H1 (cell line): Measurements from ENCODE around the gene TTLL9. TPM values are rescaled to one million over a fixed set of nuclear protein-coding genes. Genes with fewer than 3 reads are reported as not detected.

ENCODE experiments used
- CTCF ChIA-PET: fragments of 300-600 bp; sonication (Branson Sonifier 250); formaldehyde crosslinking; loops from one replicate; lab custom pipeline; 2021; ENCODE audit not compliant: partially characterized antibody; lab: Charles Lee
- POLR2A ChIA-PET: fragments of 300-600 bp; sonication (Branson Sonifier 250); formaldehyde crosslinking; loops from one replicate; lab custom pipeline; 2021; ENCODE audit warnings: inconsistent platforms; ENCODE audit not compliant: partially characterized antibody; lab: Charles Lee
- DNase-seq, 2 experiments: peaks; one replicate each; pipeline versions ENCODE4 v3.0.0 to v3.0.0-alpha.2; 2010 to 2022; ENCODE audit warnings: low spot score in 2 of 2, low read depth in 1 of 2, mixed read lengths in 1 of 2
- FAIRE-seq: peaks from 2 replicates; lab custom pipeline; 2011; peaks lifted over from hg19 to GRCh38; lab: Jason Lieb, UNC
- H2AFZ ChIP-seq: 2 replicates; pipeline ENCODE4 v1.8.1; 2012; ENCODE audit warnings: low read length, inconsistent platforms
- H2AK5ac ChIP-seq: 2 replicates; pipeline ENCODE4 v1.6.1; 2013; ENCODE audit warnings: low read depth, low read length
- H2BK120ac ChIP-seq: replicated peaks from 2 replicates; pipeline ENCODE3; 2013; ENCODE audit warnings: low read depth, low read length, inconsistent platforms
- H2BK12ac ChIP-seq: 2 replicates; pipeline ENCODE4 v1.6.1; 2013; ENCODE audit warnings: low read depth, low read length
- H2BK15ac ChIP-seq: 2 replicates; pipeline ENCODE4 v1.6.1; 2013; ENCODE audit warnings: low read length
- H2BK20ac ChIP-seq: 2 replicates; pipeline ENCODE4 v1.6.1; 2013; ENCODE audit warnings: low read length
- H2BK5ac ChIP-seq: 2 replicates; pipeline ENCODE4 v1.6.1; 2013; ENCODE audit warnings: low read depth, low read length
- H3K14ac ChIP-seq: 2 replicates; pipeline ENCODE4 v1.6.1; 2013; ENCODE audit warnings: inconsistent platforms; ENCODE audit not compliant: insufficient read length
- H3K18ac ChIP-seq: 2 replicates; pipeline ENCODE4 v1.6.1; 2013; ENCODE audit warnings: low read length; ENCODE audit errors: extremely low read depth
- H3K23ac ChIP-seq: 2 replicates; pipeline ENCODE4 v1.6.1; 2013; ENCODE audit warnings: inconsistent platforms; ENCODE audit not compliant: insufficient read length
- H3K23me2 ChIP-seq: 2 replicates; pipeline ENCODE4 v1.6.1; 2013; ENCODE audit warnings: low read depth, low read length
- H3K27ac ChIP-seq: 2 replicates; pipeline ENCODE4 v1.6.1; 2011; ENCODE audit warnings: low read depth, low read length, inconsistent platforms
- H3K27me3 ChIP-seq, 4 experiments: replicated peaks in 1 of 4; 1 replicate in 1 of 4; 2 replicates in 3 of 4; pipeline versions ENCODE4 v1.6.1 to v1.8.1; 2011 to 2013; ENCODE audit warnings: low read length in 3 of 4, mild to moderate bottlenecking in 3 of 4, inconsistent platforms in 2 of 4, mixed read lengths in 2 of 4, moderate library complexity in 1 of 4; ENCODE audit not compliant: control insufficient read depth in 3 of 4, insufficient read depth in 3 of 4; ENCODE audit errors: extremely low read depth in 1 of 4
- H3K36me3 ChIP-seq, 4 experiments: 2 replicates each; pipeline versions ENCODE4 v1.6.1 to v1.8.1; 2011 to 2013; ENCODE audit warnings: mild to moderate bottlenecking in 4 of 4, low read length in 3 of 4, moderate library complexity in 2 of 4, control low read depth in 1 of 4, inconsistent platforms in 1 of 4; ENCODE audit not compliant: insufficient read depth in 4 of 4, control insufficient read depth in 2 of 4
- H3K4ac ChIP-seq: replicated peaks from 2 replicates; pipeline ENCODE3; 2013; ENCODE audit warnings: low read length, low read depth, mixed read lengths, inconsistent platforms; ENCODE audit not compliant: insufficient read length
- H3K4me1 ChIP-seq, 4 experiments: replicated peaks in 1 of 4; 1 replicate in 1 of 4; 2 replicates in 3 of 4; pipeline versions ENCODE4 v1.6.1 to v1.8.1; 2011 to 2013; ENCODE audit warnings: low read length in 3 of 4, inconsistent platforms in 2 of 4, mixed read lengths in 1 of 4; ENCODE audit not compliant: insufficient read depth in 4 of 4, control insufficient read depth in 3 of 4
- H3K4me2 ChIP-seq, 2 experiments: 2 replicates each; pipeline versions ENCODE4 v1.6.1 to v1.8.1; 2011 to 2013; ENCODE audit warnings: low read depth in 2 of 2, low read length in 2 of 2, control low read depth in 1 of 2, inconsistent platforms in 1 of 2, mild to moderate bottlenecking in 1 of 2; ENCODE audit not compliant: insufficient read depth in 1 of 2
- H3K4me3 ChIP-seq, 4 experiments: fragments of 200-600, 300-600 bp in 1 of 4; sonication (generic), shearing (Covaris generic), sonication (Bioruptor Twin) in 1 of 4; 2 replicates each; pipeline versions ENCODE4 v1.5.1 to v1.8.1; 2011 to 2016; ENCODE audit warnings: low read length in 4 of 4, low read depth in 3 of 4, control low read depth in 2 of 4, inconsistent platforms in 2 of 4, mild to moderate bottlenecking in 2 of 4, mixed read lengths in 1 of 4, moderate library complexity in 1 of 4; ENCODE audit not compliant: insufficient read depth in 2 of 4; ENCODE audit errors: extremely low read depth in 1 of 4
- H3K56ac ChIP-seq: replicated peaks from 2 replicates; pipeline ENCODE3; 2013; ENCODE audit warnings: low read depth, mild to moderate bottlenecking, mixed read lengths, low read length, inconsistent platforms; ENCODE audit not compliant: insufficient read length
- H3K79me1 ChIP-seq: 2 replicates; pipeline ENCODE4 v1.6.1; 2013; ENCODE audit warnings: low read depth, low read length, control low read depth
- H3K79me2 ChIP-seq, 2 experiments: 2 replicates each; pipeline versions ENCODE4 v1.6.1 to v1.8.1; 2012 to 2013; ENCODE audit warnings: low read length in 2 of 2, mild to moderate bottlenecking in 2 of 2, inconsistent platforms in 1 of 2; ENCODE audit not compliant: insufficient read depth in 2 of 2, control insufficient read depth in 1 of 2
- H3K9ac ChIP-seq, 4 experiments: replicated peaks in 1 of 4; 1 replicate in 1 of 4; 2 replicates in 3 of 4; pipeline versions ENCODE4 v1.6.1 to v1.8.1; 2011 to 2013; ENCODE audit warnings: low read depth in 3 of 4, low read length in 3 of 4, control low read depth in 2 of 4, mild to moderate bottlenecking in 2 of 4, moderate library complexity in 2 of 4, inconsistent platforms in 1 of 4; ENCODE audit errors: extremely low read depth in 1 of 4
- H3K9me3 ChIP-seq, 2 experiments: 2 replicates each; pipeline versions ENCODE4 v1.6.1 to v1.8.1; 2012 to 2013; ENCODE audit warnings: mild to moderate bottlenecking in 2 of 2, moderate library complexity in 2 of 2, control low read depth in 1 of 2, inconsistent platforms in 1 of 2, low read depth in 1 of 2, low read length in 1 of 2, mixed read lengths in 1 of 2; ENCODE audit not compliant: insufficient read depth in 2 of 2
- H4K20me1 ChIP-seq, 2 experiments: replicated peaks in 1 of 2; 2 replicates each; pipeline versions ENCODE3 to v1.8.1; 2011 to 2013; ENCODE audit warnings: inconsistent platforms in 2 of 2, low read length in 2 of 2, mild to moderate bottlenecking in 1 of 2; ENCODE audit not compliant: insufficient read depth in 2 of 2, control insufficient read depth in 1 of 2
- H4K5ac ChIP-seq: 2 replicates; pipeline ENCODE4 v1.6.1; 2013; ENCODE audit warnings: low read length, low read depth, mixed read lengths, inconsistent platforms; ENCODE audit not compliant: insufficient read length
- H4K8ac ChIP-seq: 2 replicates; pipeline ENCODE4 v1.8.0; 2013; ENCODE audit warnings: mild to moderate bottlenecking, moderate library complexity, low read length, inconsistent platforms; ENCODE audit not compliant: insufficient read depth; ENCODE audit errors: extremely low read depth
- H4K91ac ChIP-seq: replicated peaks from 2 replicates; pipeline ENCODE3; 2013; ENCODE audit warnings: low read length, mixed read lengths, inconsistent platforms; ENCODE audit not compliant: insufficient read length
- BRCA1 ChIP-seq: IDR thresholded peaks from 2 replicates; pipeline ENCODE4 v1.6.1; 2012; ENCODE audit warnings: low read depth, low read length, improper control_type of control experiment
- EGR1 ChIP-seq: IDR thresholded peaks from 2 replicates; pipeline ENCODE4 v1.6.1; 2011; ENCODE audit warnings: low read depth, low read length, borderline replicate concordance
- RBBP5 ChIP-seq: IDR thresholded peaks from 2 replicates; pipeline ENCODE4 v1.7.1; 2012; ENCODE audit warnings: low read depth, mild to moderate bottlenecking, inconsistent platforms, low read length, moderate library complexity, borderline replicate concordance
- SP4 ChIP-seq: IDR thresholded peaks from 2 replicates; pipeline ENCODE4 v1.6.1; 2012; ENCODE audit warnings: low read length, inconsistent platforms
- WGBS, 2 experiments: shearing (Covaris generic) in 1 of 2; methylation state at CpG; one replicate each; pipeline versions ENCODE4 v1.1.6 to v1.1.7; 2013 to 2015; ENCODE audit warnings: low lambda C conversion rate in 2 of 2, mixed read lengths in 2 of 2, inconsistent platforms in 1 of 2, low coverage in 1 of 2, missing lambda C conversion rate in 1 of 2; ENCODE audit not compliant: insufficient replicate concordance in 2 of 2, insufficient coverage in 1 of 2, insufficient read length in 1 of 2; ENCODE audit errors: extremely low coverage in 1 of 2, missing lambda C conversion rate in 1 of 2; 5-methylcytosine and 5-hydroxymethylcytosine counted together
- polyA plus RNA-seq, 7 experiments: library from polyadenylated mRNA; depleted of rRNA in 3 of 7; stranded (reverse) in 5 of 7; unstranded in 2 of 7; fragments of >200 nt in 5 of 7; fragments of 200-250 nt in 2 of 7; gene quantifications; 1 replicate in 5 of 7; 2 replicates in 1 of 7; 4 replicates in 1 of 7; pipeline versions ENCODE4 v1.2.1 to v1.2.3, GENCODE V29; 2011 to 2013; ENCODE audit warnings: missing spikeins in 2 of 7, mixed read lengths in 2 of 7
- total RNA-seq: library from RNA; stranded (reverse); fragmentation: NEBNext Ultra II Directional; extraction: Animal tissue kit (Norgen Biotek cat#: 25700); gene quantifications from 2 replicates; pipeline ENCODE4 v1.2.1, GENCODE V29; 2021
- TF ChIP-seq, protein P1 (sequence below), 3 experiments: IDR thresholded peaks; 1 replicate in 2 of 3; 2 replicates in 1 of 3; pipeline versions ENCODE4 v1.5.1 to v1.6.1; 2011; ENCODE audit warnings: low read length in 3 of 3, mild to moderate bottlenecking in 3 of 3, inconsistent platforms in 2 of 3, low read depth in 1 of 3, moderate library complexity in 1 of 3; ENCODE audit not compliant: insufficient read depth in 1 of 3; ENCODE audit errors: control extremely low read depth in 1 of 3

TTLL9 gene
- total and polyA plus RNA-seq, 2 of the 8 experiments (the other 6 are each of a cell fraction or from before 2014, with no cell fraction given): 0.06 TPM; not detected in 1

DNA sequence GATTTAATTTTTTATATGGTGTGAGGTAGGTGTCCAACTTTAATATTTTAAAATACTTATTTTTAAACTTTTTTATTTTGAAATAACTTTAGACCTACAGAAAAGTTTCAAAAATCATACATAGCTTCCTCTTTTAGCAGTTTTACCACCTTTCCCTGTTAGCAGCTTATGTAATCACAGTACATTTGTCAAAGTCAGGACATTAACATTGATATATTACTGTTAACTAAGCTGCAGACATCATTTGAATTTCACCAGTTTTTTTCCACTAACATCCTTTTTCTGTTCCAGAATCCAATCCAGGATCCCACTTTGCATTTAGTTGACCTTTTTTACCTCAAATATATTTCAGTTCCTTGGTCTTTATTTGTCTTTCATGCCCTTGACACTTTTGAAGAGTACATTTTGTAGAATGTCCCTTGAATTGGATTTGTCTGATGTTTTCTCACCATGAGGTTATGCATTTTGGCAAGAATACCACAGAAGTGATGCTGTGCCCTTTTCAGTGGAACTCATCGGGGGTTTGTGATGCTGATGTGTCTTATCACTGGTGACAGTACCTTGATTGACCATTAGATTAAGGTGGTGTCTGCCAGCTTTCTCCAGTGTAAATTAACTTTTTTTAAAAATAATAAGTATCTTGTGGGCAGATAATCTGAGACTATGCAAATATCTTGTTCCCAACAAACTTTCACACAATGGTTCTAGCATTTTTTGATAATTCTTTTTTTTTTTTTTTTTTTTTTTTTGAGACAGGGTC is 33.4 kb downstream of the TTLL9 start:
- CTCF ChIA-PET: interaction anchor here (1.2 kb wide), 1 partner anchor 24 kb away, joined by 4 read pairs; no protein-coding TSS in a partner anchor
- TF ChIP-seq SP4 (no peak), EGR1 (no peak), RBBP5 (no peak), BRCA1 (no peak)
- TF ChIP-seq, protein P1, sequence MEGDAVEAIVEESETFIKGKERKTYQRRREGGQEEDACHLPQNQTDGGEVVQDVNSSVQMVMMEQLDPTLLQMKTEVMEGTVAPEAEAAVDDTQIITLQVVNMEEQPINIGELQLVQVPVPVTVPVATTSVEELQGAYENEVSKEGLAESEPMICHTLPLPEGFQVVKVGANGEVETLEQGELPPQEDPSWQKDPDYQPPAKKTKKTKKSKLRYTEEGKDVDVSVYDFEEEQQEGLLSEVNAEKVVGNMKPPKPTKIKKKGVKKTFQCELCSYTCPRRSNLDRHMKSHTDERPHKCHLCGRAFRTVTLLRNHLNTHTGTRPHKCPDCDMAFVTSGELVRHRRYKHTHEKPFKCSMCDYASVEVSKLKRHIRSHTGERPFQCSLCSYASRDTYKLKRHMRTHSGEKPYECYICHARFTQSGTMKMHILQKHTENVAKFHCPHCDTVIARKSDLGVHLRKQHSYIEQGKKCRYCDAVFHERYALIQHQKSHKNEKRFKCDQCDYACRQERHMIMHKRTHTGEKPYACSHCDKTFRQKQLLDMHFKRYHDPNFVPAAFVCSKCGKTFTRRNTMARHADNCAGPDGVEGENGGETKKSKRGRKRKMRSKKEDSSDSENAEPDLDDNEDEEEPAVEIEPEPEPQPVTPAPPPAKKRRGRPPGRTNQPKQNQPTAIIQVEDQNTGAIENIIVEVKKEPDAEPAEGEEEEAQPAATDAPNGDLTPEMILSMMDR (IDR thresholded peaks at IDR 0.05; ENCODE audit: control extremely low read depth in 1 of 3, insufficient read depth in 1 of 3, low read depth in 1 of 3, low read length in 3 of 3): peak in 1 of 3 experiments; percentile 21; a peak in 1 of 4 replicates
- FAIRE-seq (peak; percentile 36), DNase-seq (no peak)
- H3K18ac ChIP-seq: no peak overlapping the region
- 91% methylated on average over 1 of the region's 1 CpG; no CpG with 5 or more reads in 1 of the 2 experiments for WGBS, 2 experiments
- no peak overlapping the region for H2BK120ac ChIP-seq
- no peak overlapping the region for H2AFZ ChIP-seq
- H3K4me3 ChIP-seq: no peak overlapping the region
- no peak overlapping the region for H2BK12ac ChIP-seq
- no peaks in the 10 kb centered on the region for H3K36me3 ChIP-seq
- no peak overlapping the region for H3K4me2 ChIP-seq
- no peak overlapping the region for H3K14ac ChIP-seq
- H2BK5ac ChIP-seq: no peak overlapping the region
- no peaks in the 10 kb centered on the region for H3K9me3 ChIP-seq
- no peak overlapping the region for H2AK5ac ChIP-seq
- H3K9ac ChIP-seq: no peak overlapping the region
- POLR2A ChIA-PET: no interaction called here
- H2BK20ac ChIP-seq: no peak overlapping the region
- no peak overlapping the region for H3K23ac ChIP-seq
- H3K4me1 ChIP-seq: peaks cover 0 to 9% (median 7%) of the 10 kb centered on the region in 4 experiments; a peak in 5 of 7 replicates
- H3K27ac ChIP-seq: no peak overlapping the region
- H3K56ac ChIP-seq: no peak overlapping the region
- no peak overlapping the region for H2BK15ac ChIP-seq
- H3K27me3 ChIP-seq: peaks cover 0 to 2% (median 0%) of the 10 kb centered on the region in 4 experiments; a peak in 2 of 7 replicates
- no peak overlapping the region for H4K5ac ChIP-seq
- H4K91ac ChIP-seq: no peak overlapping the region
- no peaks in the 10 kb centered on the region for H3K79me1 ChIP-seq
- no peaks in the 10 kb centered on the region for H3K79me2 ChIP-seq
- H3K4ac ChIP-seq: no peak overlapping the region
- H4K8ac ChIP-seq: no peak overlapping the region
- no peaks in the 10 kb centered on the region for H4K20me1 ChIP-seq
- no peaks in the 10 kb centered on the region; the same call in 1 of the 2 replicates for H3K23me2 ChIP-seq
